Eye (tissue), 1 donor: ENCODE measurements around the gene KLHL22.
"Not testable (repeated sequence)": the region's sequence is repeated elsewhere in the genome, so short reads cannot be mapped to it uniquely, and the experiment has no call there.

Source experiments
- DNase-seq: peaks from one replicate; pipeline ENCODE4 v3.0.0-alpha.2; 2015

The KLHL22 gene

DNA sequence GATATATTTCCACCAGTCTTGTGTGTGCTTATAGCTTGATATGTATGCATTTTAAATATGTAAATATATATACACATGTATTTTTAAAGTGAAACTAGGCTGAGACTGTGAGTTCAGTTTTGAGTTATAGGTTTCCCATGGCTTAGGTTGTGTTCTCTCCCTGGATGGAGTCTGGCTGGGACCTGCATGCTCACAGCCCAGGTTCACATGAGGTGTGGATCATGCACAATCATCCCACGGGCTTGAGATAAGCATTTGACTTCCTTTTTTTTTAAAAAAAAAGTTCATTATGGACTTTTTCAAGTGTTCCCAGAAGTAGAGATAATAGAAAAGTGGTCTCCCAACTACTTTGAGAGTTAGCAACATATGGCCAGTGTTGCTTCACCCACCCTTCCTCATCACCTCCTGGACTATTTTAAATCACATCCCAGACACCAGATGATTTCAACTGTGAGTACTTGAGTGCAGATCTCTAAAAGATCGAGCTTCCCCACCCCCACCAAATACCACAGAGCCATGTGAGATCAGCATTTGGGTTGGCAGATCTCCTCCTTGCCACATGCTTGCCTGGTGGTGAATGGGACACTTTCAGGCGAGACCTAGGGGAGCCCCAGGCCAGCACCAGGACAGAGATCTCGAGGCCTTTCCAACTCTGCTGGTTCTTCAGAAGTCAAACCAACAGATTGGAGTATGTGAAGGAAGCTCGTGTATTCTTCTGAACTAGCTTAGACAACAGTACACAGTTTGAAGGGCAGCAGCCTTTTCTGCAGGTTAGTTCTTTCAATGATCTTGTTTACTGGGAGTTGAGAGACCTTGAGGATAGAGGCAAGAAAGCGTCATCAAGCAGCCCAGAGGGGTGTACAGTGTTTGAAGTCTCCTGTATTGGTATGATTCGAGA is 27.7 kb upstream of the KLHL22 start:
- DNase-seq = no peak

DNA sequence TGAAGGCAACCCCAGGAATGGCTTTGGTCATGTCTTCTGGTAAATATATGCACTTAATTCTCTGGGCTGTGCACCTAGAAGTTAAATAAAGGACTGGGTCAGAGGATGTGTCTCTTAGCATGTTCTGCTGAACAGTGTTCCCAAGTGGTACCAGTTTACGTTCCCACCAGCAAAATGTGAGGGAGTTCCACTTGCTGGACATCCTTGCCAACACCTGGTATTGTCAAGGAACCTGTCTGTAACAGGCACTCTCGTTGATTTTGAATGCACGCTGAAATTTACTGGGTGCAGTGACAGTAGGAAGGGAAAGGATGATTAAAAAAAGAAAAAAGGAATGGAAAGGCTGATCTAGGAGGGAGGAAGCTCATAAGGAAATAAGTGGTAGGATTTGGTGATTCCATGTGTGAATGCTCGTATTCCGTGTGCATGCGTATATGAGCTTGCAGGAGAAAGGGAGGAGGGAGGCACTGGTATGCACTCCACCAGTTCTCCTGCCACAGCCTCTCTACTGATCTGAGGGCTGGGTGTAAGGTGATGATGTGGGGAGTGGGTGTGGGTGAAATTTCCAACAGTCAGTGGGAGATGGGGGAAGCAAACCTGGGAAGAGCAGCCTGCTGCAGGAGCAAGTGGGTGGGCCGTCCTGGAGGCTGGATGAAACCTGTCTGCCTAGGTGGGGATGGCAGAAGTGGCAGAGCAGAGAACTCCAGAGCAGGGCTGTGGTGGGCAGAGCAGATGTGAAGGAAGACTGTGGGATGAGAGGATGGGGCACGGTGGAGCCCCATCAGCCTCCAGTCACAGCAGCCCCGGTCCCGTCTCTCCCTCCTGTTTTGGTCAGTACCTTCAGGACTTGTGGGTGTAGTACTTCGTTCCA is 26.8 kb upstream of the KLHL22 start:
- DNase-seq = no peak

DNA sequence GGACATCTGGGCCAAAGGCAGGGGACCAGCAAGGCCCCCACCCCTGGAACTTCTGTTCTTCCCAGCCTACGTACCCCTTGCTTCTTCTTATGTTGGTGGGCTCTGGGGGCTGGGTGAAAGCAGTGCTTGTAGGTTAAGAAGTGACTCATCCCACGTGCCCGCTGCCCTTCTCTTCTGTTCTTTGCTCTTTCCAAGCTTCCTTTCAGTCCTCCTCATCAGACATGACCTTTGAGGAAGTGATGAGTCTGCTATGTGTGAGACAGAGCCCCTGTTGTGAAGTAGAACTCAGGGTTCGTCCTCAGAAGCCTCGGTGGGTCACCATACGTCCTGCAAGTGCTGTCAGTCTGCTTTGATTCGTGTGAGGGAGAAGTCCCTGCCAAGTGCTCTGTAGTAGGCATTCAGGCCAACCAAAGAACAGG is 24.5 kb upstream of the KLHL22 start:
- DNase-seq = no peak

DNA sequence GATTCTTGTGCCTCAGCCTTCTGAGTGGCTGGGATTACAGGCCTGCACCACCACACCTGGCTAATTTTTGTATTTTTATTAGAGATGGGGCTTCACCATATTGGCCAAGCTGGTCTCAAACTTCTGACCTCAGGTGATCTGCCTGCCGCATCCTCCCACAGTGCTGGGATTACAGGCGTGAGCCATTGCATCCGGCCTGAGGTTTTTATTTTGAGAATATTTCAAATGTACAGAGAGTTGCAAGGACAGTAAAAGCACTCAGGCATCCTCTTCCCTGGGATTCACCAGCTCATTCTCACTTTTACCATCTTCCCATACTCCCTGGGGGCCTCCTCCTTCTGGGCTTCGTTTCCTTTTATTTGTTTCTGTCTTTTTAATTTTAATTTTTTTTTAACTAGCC is 24.0 kb upstream of the KLHL22 start:
- DNase-seq = no peak

DNA sequence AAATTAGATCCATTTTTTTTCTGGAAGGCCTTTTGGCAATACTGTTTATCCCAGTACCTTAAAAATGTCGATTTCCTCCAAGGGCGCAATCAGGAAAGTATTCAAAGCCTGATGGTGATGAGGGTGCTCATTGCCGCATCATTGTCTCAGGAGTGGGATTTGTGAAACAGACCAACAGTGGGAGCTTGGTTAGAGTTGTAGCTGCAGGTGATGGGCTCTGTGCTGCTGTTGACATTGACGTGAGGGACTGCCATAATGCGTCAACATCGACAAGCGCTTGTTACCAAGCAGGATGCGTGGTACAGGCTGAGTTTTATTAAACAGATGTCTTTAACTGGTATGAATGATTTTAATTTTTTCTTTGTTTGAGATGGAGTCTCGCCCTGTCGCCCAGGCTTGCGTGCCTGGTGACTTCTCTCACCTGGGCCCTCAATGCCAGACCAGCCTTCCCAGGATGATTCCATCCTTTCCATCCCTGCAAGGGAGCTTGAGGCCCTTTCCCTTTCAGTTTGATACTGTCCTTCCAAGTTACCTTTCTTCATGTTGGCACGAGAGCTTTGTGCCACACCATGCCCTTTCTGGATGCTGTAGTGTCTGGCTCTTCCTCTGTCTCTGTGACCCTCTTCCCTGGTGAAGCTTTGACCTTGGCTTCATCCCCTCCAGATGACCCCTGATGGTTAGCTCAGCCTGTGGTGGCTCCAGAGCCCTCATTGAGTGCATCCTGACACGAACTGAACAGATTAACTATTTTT is 22.4 kb upstream of the KLHL22 start:
- no peak for DNase-seq

DNA sequence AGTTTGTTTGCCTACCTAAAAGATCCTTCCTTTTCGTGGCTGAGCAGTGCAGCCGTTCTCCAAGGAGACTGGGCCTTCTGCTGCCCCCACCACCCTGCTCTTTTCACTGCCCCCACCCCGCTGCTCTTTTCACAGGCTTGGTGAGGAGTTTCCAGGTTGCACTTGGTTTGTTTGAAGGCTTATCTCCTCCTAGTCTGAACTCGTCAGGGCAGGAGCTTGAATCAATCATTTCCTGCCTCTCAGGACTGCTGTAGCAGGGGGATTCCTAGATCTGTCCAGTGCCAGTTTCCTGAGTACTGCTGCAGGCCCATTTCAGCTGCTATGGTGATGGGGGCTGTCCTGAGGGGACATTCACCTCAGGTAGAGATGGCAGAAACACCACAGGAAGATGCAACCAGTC is 21.8 kb upstream of the KLHL22 start:
- DNase-seq = no peak

DNA sequence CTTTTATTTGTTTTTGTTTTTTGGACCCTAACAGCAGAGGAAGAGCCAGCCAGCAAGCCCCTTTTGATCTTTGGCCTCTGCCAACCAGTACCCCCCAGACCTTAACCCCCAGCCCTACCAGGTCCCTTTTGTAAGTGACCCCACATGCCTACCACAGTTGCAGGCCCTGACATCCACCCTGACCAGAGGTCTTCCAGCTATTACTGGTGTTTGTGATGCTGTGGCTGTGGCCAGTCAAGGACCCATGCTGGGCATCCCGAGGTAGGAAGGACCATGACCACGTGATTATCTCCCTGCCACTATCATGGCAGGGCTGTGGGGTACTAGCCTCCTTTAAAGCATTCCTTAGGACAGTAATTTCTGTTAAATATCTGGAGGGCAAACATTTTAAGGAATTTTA is 20.8 kb upstream of the KLHL22 start:
- no peak for DNase-seq

DNA sequence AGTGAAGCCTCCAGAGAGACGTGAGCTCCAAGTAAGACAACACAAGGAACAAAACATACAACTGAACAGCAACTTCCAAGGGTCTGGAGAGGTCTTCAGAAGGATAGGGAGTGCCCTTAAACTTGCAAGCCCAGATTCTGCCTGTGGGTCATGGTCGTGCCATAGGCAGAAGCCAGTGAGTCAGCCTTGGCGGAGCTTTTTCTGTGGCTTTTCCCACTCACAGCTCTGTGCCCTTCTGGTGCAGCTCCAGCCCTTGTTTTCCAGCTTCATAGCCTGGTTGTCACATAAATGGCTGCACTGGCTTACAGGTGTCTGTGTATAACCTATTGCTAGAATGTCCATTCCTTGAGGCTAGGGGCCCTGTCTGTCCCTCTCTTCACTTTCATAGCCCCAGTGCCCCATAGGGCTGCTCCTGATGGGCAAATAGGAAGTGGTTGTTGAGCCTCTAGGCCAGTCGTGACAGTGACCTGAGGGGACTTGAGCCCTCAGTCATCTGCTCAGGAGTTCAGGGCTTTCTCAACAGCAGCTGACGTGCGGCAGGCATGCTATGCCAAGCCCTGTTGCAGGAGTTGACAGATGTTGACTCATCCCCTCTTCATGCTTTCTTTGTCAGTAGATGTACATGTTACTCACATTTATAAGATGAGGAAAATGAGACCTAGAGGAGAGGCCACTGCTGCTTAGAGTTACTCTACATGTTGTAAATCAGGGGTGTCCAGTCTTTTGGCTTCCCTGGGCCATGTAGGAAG is 19.2 kb upstream of the KLHL22 start:
- DNase-seq = no peak

DNA sequence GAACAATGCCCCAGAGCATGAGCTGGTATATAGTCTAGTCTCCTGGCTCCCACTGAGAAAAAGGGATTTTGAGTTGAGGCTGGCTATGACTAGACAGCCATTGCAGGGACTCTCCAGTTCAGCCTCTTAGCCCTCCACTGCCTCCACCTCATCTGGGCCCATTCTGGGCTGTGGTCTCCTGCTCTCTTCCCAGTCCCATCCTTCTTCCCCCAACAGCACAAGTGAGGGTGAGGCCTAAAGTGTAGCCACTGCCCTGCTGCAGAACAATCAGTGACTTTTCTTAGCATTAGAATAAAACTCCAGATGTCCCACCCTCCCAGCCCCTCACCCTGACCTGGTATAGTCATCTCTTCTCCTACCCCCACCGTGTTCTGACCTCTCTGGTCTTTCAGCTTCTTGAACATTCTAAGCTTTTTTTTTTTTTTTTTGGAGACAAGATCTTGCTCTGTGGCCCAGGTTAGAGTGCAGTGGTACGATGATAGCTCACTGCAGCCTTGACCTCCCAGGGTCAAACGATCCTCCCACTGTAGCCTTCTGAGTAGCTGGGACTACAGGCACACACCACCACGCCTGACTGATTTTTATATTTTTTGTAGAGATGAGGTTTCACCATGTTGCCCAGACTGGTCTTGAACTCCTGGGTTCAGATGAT is 16.1 kb upstream of the KLHL22 start:
- no peak for DNase-seq

DNA sequence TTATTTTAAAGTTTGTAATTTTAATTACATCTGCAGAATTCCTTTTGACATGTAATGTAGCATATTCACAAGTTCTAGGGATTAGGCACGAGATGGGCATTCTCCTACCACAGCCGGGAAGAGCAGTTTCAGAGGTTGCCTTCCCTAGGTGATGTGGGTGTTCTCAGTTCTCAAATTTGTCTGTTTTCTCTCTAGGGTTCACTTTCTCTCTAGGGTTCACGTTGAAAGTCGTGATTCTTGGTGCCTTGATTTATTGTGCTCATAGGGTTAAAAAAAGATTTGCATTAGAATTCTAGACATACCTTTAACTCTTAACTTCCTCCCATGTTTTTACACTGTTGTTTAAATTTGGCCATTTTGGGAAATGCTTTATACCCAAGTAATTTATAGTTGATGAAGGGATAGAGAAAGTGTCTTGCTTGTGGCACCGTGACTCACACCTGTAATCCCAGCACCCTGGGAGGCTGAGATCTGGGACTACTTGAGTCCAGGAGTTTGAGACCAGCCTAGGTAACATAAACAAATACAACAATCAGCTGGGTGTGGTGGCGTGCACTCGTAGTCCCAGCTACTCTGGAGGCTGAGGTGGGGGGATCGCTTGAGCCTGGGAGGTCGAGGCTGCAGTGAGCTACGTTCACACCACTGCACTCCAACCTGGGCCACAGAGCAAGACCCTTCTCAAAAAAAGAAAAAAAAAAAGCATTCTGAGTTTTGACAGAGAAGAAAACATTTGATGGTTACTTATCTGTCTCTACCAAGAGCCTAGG is 15.4 kb upstream of the KLHL22 start:
- DNase-seq = no peak

DNA sequence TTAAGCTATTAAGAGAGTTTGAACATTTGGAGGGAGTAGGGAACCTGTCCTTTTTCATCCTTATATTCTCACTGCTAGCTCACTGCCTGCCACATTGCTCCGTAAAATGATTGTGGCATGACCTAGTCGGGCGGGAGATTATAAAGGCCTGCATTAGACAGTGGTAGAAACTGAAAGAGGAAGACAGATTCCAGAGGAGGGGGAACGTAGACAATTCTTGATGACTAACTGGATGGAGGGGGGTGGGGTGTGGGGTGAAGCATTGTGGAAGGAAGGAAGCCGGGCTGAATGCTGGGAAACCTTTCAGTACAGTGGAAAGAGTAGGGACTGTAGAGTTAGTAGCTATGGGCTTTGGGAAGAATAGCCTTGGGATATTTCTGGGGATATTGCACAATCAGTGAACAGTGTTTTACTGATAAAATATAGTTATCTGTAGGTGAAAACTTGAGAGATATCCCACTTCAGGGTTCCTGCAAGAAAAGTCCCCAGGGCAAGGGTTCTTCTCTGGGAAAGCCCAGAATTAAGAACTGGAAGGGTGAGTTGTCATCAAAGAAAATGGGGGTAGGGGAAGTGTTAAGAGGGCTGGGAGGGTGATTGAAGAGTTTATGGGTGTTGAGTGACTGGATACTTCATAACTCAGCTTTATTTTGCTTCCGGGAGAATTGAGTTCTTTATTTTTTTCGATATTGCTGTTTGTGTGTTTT is 13.9 kb upstream of the KLHL22 start:
- DNase-seq = peak; percentile 69

DNA sequence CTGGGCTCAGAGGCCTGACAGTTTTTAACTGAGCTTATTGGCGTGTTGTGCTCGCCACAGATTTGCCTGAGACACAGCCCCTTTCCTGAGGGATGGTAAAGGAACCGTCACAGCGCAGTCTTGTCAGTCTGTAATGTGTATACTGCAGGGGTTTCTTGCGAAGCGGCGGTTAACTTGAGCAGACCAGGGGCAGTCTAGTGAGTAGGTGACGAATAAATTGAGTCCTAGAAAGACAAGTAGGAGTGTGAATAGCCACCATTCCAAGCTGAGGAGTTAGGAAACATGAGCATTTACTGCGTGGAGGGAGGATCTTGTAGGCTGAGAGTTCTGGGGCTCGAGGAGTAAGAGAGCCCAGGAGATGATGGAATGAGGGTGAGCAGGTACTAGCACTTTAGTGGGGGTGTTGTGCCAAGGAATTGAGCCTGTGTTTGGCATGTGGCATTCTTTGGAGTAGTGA is 13.2 kb upstream of the KLHL22 start:
- no peak for DNase-seq

DNA sequence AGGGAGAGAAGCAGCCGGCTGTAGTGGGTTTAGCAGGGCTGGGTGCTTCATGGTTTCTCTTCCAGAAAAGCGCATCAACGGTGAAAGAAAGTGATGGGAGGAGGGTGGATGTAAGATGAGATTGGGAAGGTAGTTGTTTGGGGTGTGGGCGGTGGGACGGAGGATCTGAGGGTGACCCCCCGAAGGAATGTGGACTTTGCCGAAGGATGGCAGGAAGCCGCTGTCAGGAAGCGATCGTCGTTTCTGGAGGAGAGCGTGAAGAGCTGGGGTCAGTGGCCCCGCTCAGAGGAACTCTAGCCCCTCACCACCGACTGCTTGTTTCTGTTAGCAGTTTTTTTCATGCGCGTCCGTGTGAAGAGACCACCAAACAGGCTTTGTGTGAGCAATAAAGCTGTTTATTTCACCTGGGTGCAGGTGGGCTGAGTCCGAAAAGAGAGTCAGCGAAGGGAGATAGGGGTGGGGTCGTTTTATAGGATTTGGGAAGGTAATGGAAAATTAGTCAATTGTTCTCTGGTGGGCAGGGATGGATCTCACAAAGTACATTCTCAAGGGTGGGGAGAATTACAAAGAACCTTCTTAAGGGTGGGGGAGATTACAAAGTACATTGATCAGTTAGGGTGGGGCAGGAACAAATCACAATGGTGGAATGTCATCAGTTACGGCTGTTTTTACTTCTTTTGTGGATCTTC is 12.6 kb upstream of the KLHL22 start:
- DNase-seq = not testable (repeated sequence)

DNA sequence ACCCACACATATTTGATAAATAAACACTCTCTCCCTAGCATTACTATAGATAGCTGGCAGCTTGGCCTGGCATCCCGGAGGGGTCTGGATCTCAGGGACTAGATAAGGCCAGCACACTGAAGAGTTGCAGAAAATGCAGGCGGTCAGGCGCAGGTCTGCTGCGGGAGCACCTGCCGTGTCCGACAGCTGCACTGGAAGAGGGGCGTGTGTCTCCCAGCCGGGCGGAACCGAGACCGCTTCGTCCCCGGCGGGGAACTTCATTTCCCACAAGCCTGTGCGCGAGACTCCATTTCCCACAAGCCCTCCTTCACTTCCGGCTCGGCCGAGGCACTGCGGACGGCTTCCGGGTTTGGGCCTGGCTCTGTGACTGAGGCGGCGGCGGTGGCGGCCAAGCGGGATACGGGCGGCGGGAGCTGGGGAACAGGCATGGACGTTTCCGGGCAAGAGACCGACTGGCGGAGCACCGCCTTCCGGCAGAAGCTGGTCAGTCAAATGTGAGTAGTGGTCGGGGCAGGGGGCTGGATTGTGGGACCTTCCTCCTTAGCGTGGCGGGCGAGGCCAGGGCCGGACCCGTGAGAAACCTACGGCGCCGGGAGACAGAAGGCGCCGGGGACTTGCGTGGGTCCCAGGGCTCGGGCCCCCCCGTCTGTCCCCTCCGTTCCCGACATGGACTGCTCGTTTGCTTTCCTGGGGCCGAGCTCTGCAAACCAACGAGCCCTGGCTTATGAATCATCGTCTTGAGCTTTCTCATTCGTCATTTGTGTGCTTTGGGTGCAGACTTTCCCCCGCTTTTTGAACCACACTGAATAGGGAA is 11.9 kb upstream of the KLHL22 start, which contains the start of gene MED15:
MED15 (plus strand) TSS at position 358 of the 814 bp plus-strand sequence; CDS start at position 427, 69 bp downstream.
- peak; percentile 96 for DNase-seq

DNA sequence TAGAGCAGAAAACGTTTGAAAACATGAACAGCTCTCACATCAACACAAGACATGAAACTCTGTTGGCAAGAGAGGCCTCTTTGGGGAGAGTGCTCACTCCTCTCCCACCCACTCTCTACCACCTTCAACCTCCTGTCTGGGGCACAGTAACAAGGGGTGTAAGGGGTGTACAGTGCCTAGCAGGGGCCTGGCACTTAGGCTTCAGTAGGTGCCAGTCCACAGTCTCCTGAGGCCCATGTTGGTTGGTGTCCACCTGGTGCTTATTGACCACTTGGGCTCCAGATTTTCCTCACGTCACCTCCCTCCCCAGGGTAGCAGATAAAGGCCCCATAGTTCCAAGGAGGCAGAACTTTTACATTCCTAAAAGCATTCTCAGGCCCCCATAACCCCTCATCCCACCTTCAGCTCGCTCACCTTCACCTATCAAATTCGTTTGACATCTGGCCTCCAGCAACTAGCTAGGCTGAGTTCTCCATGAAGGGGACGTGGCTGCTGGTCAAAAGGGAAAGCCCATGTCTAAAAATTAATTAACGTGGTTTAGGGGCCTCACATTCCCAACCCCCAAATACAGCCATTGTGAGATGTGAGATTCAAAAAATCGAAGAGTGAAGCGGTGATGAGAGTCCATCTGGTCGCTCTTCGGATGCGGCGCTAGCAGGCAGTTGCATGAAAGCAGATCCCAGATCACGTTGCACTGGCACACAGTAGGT is 11.1 kb upstream of the KLHL22 start:
- DNase-seq = no peak

DNA sequence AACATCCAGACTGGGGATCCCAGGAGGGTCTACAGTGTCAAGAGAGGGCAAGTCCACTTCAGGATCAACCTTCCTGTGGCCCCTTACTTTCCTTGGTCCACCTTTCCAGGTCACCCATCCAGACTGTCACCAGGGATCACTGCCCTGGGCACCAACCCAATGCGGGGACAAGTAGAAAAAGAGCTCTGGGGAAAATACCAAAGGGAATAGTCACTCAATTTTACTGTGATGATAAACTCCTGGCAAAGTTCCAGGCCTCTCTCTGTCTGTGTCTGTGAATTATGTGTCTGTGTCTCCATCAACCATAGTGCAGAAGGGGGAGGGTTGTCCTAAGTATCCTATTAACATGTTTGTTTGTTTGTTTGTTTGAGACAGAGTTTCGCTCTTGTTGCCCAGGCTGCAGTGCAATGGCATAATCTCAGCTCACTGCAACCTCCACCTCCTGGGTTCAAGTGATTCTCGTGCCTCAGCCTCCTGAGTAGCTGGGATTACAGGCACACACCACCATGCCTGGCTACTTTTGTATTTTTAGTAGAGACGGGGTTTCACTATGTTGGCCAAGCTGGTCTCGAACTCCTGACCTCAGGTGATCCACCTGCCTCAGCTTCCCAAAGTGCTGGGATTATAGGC is 8.8 kb upstream of the KLHL22 start:
- not testable (repeated sequence) for DNase-seq

DNA sequence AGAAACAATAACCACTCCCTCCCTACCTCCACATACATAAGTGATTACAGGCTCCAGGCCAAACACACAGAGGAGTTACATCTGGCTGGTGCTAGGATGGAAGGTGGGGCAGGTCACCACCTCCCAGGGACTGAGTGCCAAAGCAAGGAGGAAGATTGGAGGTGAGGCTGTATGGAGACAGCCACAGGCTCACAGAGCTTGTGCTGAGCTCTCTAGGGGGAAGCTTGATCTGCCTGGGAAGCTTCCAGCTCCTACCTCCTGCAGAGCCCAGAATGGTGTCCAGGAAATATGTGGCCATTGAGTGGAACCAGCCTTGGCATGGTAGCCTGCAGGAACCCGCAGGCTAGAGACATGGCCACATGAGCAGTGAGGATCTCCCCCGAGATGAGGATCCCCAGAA is 8.2 kb upstream of the KLHL22 start:
- DNase-seq = no peak
